ENCODE results near the gene SH3BGR. TPM values are rescaled to one million over a fixed set of nuclear protein-coding genes. Genes with fewer than 3 reads are reported as not detected.
"Not testable (repeated sequence)": the region's sequence is repeated elsewhere in the genome, so short reads cannot be mapped to it uniquely, and the experiment has no call there.

SH3BGR gene
- total and polyA plus RNA-seq, 2 of the 8 experiments (the other 6 are each of a cell fraction or from before 2014, with no cell fraction given) = 2.1 to 5.9 TPM

DNA sequence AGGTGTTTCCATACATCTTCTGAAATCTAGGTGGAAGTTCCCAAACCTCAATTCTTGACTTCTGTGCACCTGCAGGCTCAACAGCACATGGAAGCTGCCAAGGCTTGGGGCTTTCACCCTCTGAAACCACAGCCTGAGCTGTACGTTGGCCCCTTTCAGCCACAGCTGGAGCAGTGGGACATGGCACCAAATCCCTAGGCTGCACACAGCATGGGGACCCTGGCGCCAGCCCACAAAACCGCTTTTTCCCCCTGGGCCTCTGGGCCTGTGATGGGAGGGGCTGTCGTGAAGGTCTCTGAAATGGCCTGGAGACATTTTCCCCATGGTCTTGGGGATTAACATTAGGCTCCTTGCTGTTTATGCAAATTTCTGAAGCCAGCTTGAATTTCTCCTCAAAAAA is 88.6 kb downstream of the SH3BGR start:
- H2AK5ac ChIP-seq (ENCODE audit: low read depth, low read length); H4K91ac ChIP-seq (replicated peaks; ENCODE audit: insufficient read length, low read length); H3K79me2 ChIP-seq (ENCODE audit: control insufficient read depth in 1 of 2, insufficient read depth in 2 of 2, low read length in 2 of 2); H3K27me3 ChIP-seq (replicated peaks in 1 of 4; ENCODE audit: control insufficient read depth in 3 of 4, extremely low read depth in 1 of 4, insufficient read depth in 3 of 4, low read length in 3 of 4); H2BK15ac ChIP-seq (ENCODE audit: low read length); H2BK5ac ChIP-seq (ENCODE audit: low read depth, low read length); H2AFZ ChIP-seq (ENCODE audit: low read length); H3K27ac ChIP-seq (ENCODE audit: low read depth, low read length); H4K20me1 ChIP-seq (replicated peaks in 1 of 2; ENCODE audit: control insufficient read depth in 1 of 2, insufficient read depth in 2 of 2, low read length in 2 of 2); H3K4ac ChIP-seq (replicated peaks; ENCODE audit: insufficient read length, low read depth, low read length); H3K14ac ChIP-seq (ENCODE audit: insufficient read length); H3K23me2 ChIP-seq (ENCODE audit: low read depth, low read length); DNase-seq (ENCODE audit: low read depth in 1 of 2, low spot score in 2 of 2); H3K56ac ChIP-seq (replicated peaks; ENCODE audit: insufficient read length, low read depth, low read length); H4K5ac ChIP-seq (ENCODE audit: insufficient read length, low read depth, low read length); H3K4me3 ChIP-seq (ENCODE audit: extremely low read depth in 1 of 4, insufficient read depth in 2 of 4, low read depth in 3 of 4, low read length in 4 of 4); H4K8ac ChIP-seq (ENCODE audit: extremely low read depth, insufficient read depth, low read length); H2BK20ac ChIP-seq (ENCODE audit: low read length); H3K23ac ChIP-seq (ENCODE audit: insufficient read length); H3K9ac ChIP-seq (replicated peaks in 1 of 4; ENCODE audit: extremely low read depth in 1 of 4, low read depth in 3 of 4, low read length in 3 of 4); FAIRE-seq; H3K4me2 ChIP-seq (ENCODE audit: insufficient read depth in 1 of 2, low read depth in 2 of 2, low read length in 2 of 2); H3K18ac ChIP-seq (ENCODE audit: extremely low read depth, low read length); H3K79me1 ChIP-seq (ENCODE audit: low read depth, low read length): not testable (repeated sequence)
- peak overlapping the region; percentile 74 for H2BK120ac ChIP-seq (replicated peaks; ENCODE audit: low read depth, low read length)
- H3K9me3 ChIP-seq (ENCODE audit: insufficient read depth in 2 of 2, low read depth in 1 of 2, low read length in 1 of 2) = peaks cover 34 to 37% of the 10 kb centered on the region in 2 experiments
- peak overlapping the region; percentile 27; the same call in 1 of the 2 replicates for H2BK12ac ChIP-seq (ENCODE audit: low read depth, low read length)
- H3K36me3 ChIP-seq (ENCODE audit: control insufficient read depth in 2 of 4, insufficient read depth in 4 of 4, low read length in 3 of 4) = peaks cover 0 to 31% (median 6%) of the 10 kb centered on the region in 4 experiments; a peak in 4 of 8 replicates
- H3K4me1 ChIP-seq (replicated peaks in 1 of 4; ENCODE audit: control insufficient read depth in 3 of 4, insufficient read depth in 4 of 4, low read length in 3 of 4) = peaks cover 2 to 15% (median 8%) of the 10 kb centered on the region in 4 experiments; a peak in 6 of 7 replicates
- CTCF ChIA-PET (ENCODE audit: partially characterized antibody) = interaction anchor here (1.2 to 1.5 kb wide), 2 partner anchors 22 to 124 kb away, joined by 4 read pairs; no protein-coding TSS in a partner anchor
- WGBS, 2 experiments (ENCODE audit: extremely low coverage in 1 of 2, insufficient coverage in 1 of 2, insufficient read length in 1 of 2, insufficient replicate concordance in 2 of 2, low coverage in 1 of 2, low lambda C conversion rate in 2 of 2, missing lambda C conversion rate in 1 of 2) = 89% methylated on average over 4 of the region's 4 CpGs; no CpG with 5 or more reads in 1 of the 2 experiments
- POLR2A ChIA-PET (ENCODE audit: partially characterized antibody) = interaction anchor here (0.8 kb wide), 1 partner anchor 12 kb away, joined by 3 read pairs; no protein-coding TSS in a partner anchor
